T-helper 2 cell treated with Interferon-gamma antibody and Interleukin-4, amounts not matched to agents 5 μg/mL and 100 μg/mL, for 36 hours (primary cell): ENCODE results near the gene RAB31.

Experiments used
- DNase-seq: peaks from one replicate; pipeline ENCODE4 v3.0.0; 2021; ENCODE audit warnings: low spot score
- H3K27ac Mint-ChIP-seq: one replicate; pipeline ENCODE4 v1.8.0; 2021; ENCODE audit warnings: mild to moderate bottlenecking, mixed read lengths
- H3K27me3 Mint-ChIP-seq: one replicate; pipeline ENCODE4 v1.8.0; 2021; ENCODE audit warnings: low read depth, mixed read lengths
- H3K36me3 Mint-ChIP-seq: one replicate; pipeline ENCODE4 v1.8.0; 2021; ENCODE audit warnings: low read depth, mixed read lengths
- H3K4me1 Mint-ChIP-seq: one replicate; pipeline ENCODE4 v1.8.0; 2021; ENCODE audit warnings: low read depth, mixed read lengths
- H3K4me3 Mint-ChIP-seq: one replicate; pipeline ENCODE4 v1.8.0; 2022; ENCODE audit warnings: mild to moderate bottlenecking, moderate library complexity, mixed read lengths
- H3K9me3 Mint-ChIP-seq: one replicate; pipeline ENCODE4 v1.8.0; 2021; ENCODE audit warnings: mixed read lengths

The RAB31 gene

GRCh38 chr18:9861933-9862332 is 153.8 kb downstream of the RAB31 start:
- DNase-seq: peak; percentile 62
- Mint-ChIP-seq H3K36me3 (peaks cover 9% of the 10 kb centered on the region), H3K4me3 (peak overlapping the region; percentile 54), H3K9me3 (peaks cover 17% of the 10 kb centered on the region), H3K27me3 (peaks cover 3% of the 10 kb centered on the region), H3K4me1 (peaks cover 32% of the 10 kb centered on the region), H3K27ac (peak overlapping the region; percentile 84)

GRCh38 chr18:9862686-9863085 is 154.6 kb downstream of the RAB31 start:
- no peak for DNase-seq
- peak overlapping the region; percentile 44 for H3K27ac Mint-ChIP-seq
- H3K4me3 Mint-ChIP-seq: no peak overlapping the region
- peaks cover 10% of the 10 kb centered on the region for H3K36me3 Mint-ChIP-seq
- H3K9me3 Mint-ChIP-seq: peaks cover 19% of the 10 kb centered on the region
- H3K27me3 Mint-ChIP-seq: peaks cover 3% of the 10 kb centered on the region
- peaks cover 32% of the 10 kb centered on the region for H3K4me1 Mint-ChIP-seq

GRCh38 chr18:9863282-9863681 is 155.2 kb downstream of the RAB31 start:
- no peak overlapping the region for H3K4me3 Mint-ChIP-seq
- H3K27ac Mint-ChIP-seq: no peak overlapping the region
- H3K4me1 Mint-ChIP-seq: peaks cover 31% of the 10 kb centered on the region
- peaks cover 19% of the 10 kb centered on the region for H3K9me3 Mint-ChIP-seq
- H3K36me3 Mint-ChIP-seq: peaks cover 10% of the 10 kb centered on the region
- peaks cover 3% of the 10 kb centered on the region for H3K27me3 Mint-ChIP-seq
- DNase-seq: no peak

- Mint-ChIP-seq H3K4me3 (no peak overlapping the region), H3K36me3 (peaks cover 10% of the 10 kb centered on the region), H3K27ac (no peak overlapping the region), H3K4me1 (peaks cover 51% of the 10 kb centered on the region), H3K27me3 (no peaks in the 10 kb centered on the region), H3K9me3 (peaks cover 19% of the 10 kb centered on the region)
- DNase-seq: no peak
Measured at GRCh38 chr18:9865764-9866490, 157.8 kb downstream of the RAB31 start.

- no peak for DNase-seq
- peaks cover 50% of the 10 kb centered on the region for H3K4me1 Mint-ChIP-seq
- H3K27ac Mint-ChIP-seq: no peak overlapping the region
Measured at GRCh38 chr18:9866627-9867026, 158.5 kb downstream of the RAB31 start.

GRCh38 chr18:9867071-9867594 is 159.0 kb downstream of the RAB31 start:
- H3K27ac Mint-ChIP-seq: no peak overlapping the region
- no peaks in the 10 kb centered on the region for H3K27me3 Mint-ChIP-seq

More at GRCh38 chr18:9866627-9867026, 158.5 kb downstream of the RAB31 start:
- Mint-ChIP-seq H3K4me3 (no peak overlapping the region), H3K36me3 (peaks cover 10% of the 10 kb centered on the region), H3K27me3 (no peaks in the 10 kb centered on the region), H3K9me3 (peaks cover 19% of the 10 kb centered on the region)

GRCh38 chr18:9868857-9869714 is 161.0 kb downstream of the RAB31 start:
- peaks cover 10% of the 10 kb centered on the region for H3K36me3 Mint-ChIP-seq
- no peak for DNase-seq
- no peaks in the 10 kb centered on the region for H3K27me3 Mint-ChIP-seq
- H3K4me3 Mint-ChIP-seq: peak overlapping the region; percentile 42
- H3K27ac Mint-ChIP-seq: peak overlapping the region; percentile 24
- H3K9me3 Mint-ChIP-seq: peaks cover 19% of the 10 kb centered on the region
- H3K4me1 Mint-ChIP-seq: peaks cover 34% of the 10 kb centered on the region

More at GRCh38 chr18:9867071-9867594, 159.0 kb downstream of the RAB31 start:
- Mint-ChIP-seq H3K4me1 (peaks cover 46% of the 10 kb centered on the region), H3K9me3 (peaks cover 19% of the 10 kb centered on the region), H3K36me3 (peaks cover 10% of the 10 kb centered on the region), H3K4me3 (no peak overlapping the region)
- DNase-seq: no peak

GRCh38 chr18:9869715-9870430 is 161.8 kb downstream of the RAB31 start:
- H3K4me3 Mint-ChIP-seq: no peak overlapping the region
- peak overlapping the region; percentile 69 for H3K27ac Mint-ChIP-seq
- DNase-seq: peak; percentile 17
- H3K27me3 Mint-ChIP-seq: no peaks in the 10 kb centered on the region
- H3K36me3 Mint-ChIP-seq: peaks cover 10% of the 10 kb centered on the region
- H3K9me3 Mint-ChIP-seq: peaks cover 19% of the 10 kb centered on the region
- peaks cover 34% of the 10 kb centered on the region for H3K4me1 Mint-ChIP-seq

GRCh38 chr18:9870431-9871008 is 162.4 kb downstream of the RAB31 start:
- peaks cover 15% of the 10 kb centered on the region for H3K9me3 Mint-ChIP-seq
- H3K4me3 Mint-ChIP-seq: no peak overlapping the region
- DNase-seq: no peak
- H3K36me3 Mint-ChIP-seq: peaks cover 9% of the 10 kb centered on the region
- no peaks in the 10 kb centered on the region for H3K27me3 Mint-ChIP-seq
- peak overlapping the region; percentile 69 for H3K27ac Mint-ChIP-seq
- H3K4me1 Mint-ChIP-seq: peaks cover 35% of the 10 kb centered on the region

- H3K27me3 Mint-ChIP-seq: no peaks in the 10 kb centered on the region
- DNase-seq: no peak
- H3K9me3 Mint-ChIP-seq: peaks cover 7% of the 10 kb centered on the region
- peaks cover 1% of the 10 kb centered on the region for H3K36me3 Mint-ChIP-seq
- H3K27ac Mint-ChIP-seq: peak overlapping the region; percentile 51
- H3K4me3 Mint-ChIP-seq: no peak overlapping the region
- peaks cover 37% of the 10 kb centered on the region for H3K4me1 Mint-ChIP-seq
Measured at GRCh38 chr18:9871244-9871746, 163.2 kb downstream of the RAB31 start.

GRCh38 chr18:9872823-9873222 is 164.7 kb downstream of the RAB31 start:
- Mint-ChIP-seq H3K9me3 (no peaks in the 10 kb centered on the region), H3K27me3 (no peaks in the 10 kb centered on the region), H3K36me3 (no peaks in the 10 kb centered on the region), H3K27ac (no peak overlapping the region), H3K4me1 (peaks cover 51% of the 10 kb centered on the region), H3K4me3 (no peak overlapping the region)
- DNase-seq: no peak

- Mint-ChIP-seq H3K27ac (no peak overlapping the region), H3K27me3 (no peaks in the 10 kb centered on the region), H3K4me1 (peaks cover 35% of the 10 kb centered on the region), H3K4me3 (no peak overlapping the region), H3K9me3 (no peaks in the 10 kb centered on the region), H3K36me3 (no peaks in the 10 kb centered on the region)
- no peak for DNase-seq
Measured at GRCh38 chr18:9874728-9875127, 166.6 kb downstream of the RAB31 start.

- peak overlapping the region; percentile 85 for H3K27ac Mint-ChIP-seq
- H3K27me3 Mint-ChIP-seq: no peaks in the 10 kb centered on the region
- no peaks in the 10 kb centered on the region for H3K36me3 Mint-ChIP-seq
- H3K9me3 Mint-ChIP-seq: no peaks in the 10 kb centered on the region
- peaks cover 20% of the 10 kb centered on the region for H3K4me1 Mint-ChIP-seq
- DNase-seq: no peak
- peak overlapping the region; percentile 59 for H3K4me3 Mint-ChIP-seq
Measured at GRCh38 chr18:9876212-9876866, 168.2 kb downstream of the RAB31 start.
